Suppressor macrophage treated with lipopolysaccharide for 4 hours (primary cell): ENCODE data around the gene THOC5.
A peak's percentile ranks its signal among the peaks of the same experiment; 100 is the strongest.

Source experiments
- DNase-seq: peaks from one replicate; pipeline ENCODE4 v3.0.0-alpha.2; 2020

Gene THOC5

GRCh38 chr22:29470159-29470855 is 83.2 kb downstream of the THOC5 start:
- DNase-seq: peak; percentile 81

GRCh38 chr22:29469755-29470154 is 83.8 kb downstream of the THOC5 start:
- no peak for DNase-seq

- DNase-seq: no peak
Observed at GRCh38 chr22:29464581-29464980, 89.0 kb downstream of the THOC5 start.

GRCh38 chr22:29463629-29464028 is 89.9 kb downstream of the THOC5 start:
- no peak for DNase-seq

GRCh38 chr22:29461263-29461662 is 92.3 kb downstream of the THOC5 start:
- no peak for DNase-seq

GRCh38 chr22:29459773-29460172 is 93.8 kb downstream of the THOC5 start:
- DNase-seq: no peak

GRCh38 chr22:29458551-29458950 is 95.0 kb downstream of the THOC5 start:
- no peak for DNase-seq

- DNase-seq: peak; percentile 43
Observed at GRCh38 chr22:29457730-29458129, 95.8 kb downstream of the THOC5 start.

- no peak for DNase-seq
Observed at GRCh38 chr22:29456211-29456671, 97.3 kb downstream of the THOC5 start.
